Cardiac muscle cell (in vitro differentiated cells and primary cell): ENCODE results near the gene PDE6G. TPM values are rescaled to one million over a fixed set of nuclear protein-coding genes. Genes with fewer than 3 reads are reported as not detected.
A peak's percentile ranks its signal among the peaks of the same experiment; 100 is the strongest.

Experiments
- DNase-seq, 2 donors: peaks; one replicate each; pipeline versions ENCODE4 v3.0.0 to v3.0.0-alpha.2; 2010 to 2017; ENCODE audit warnings: low read depth in 1 of 2, low spot score in 1 of 2
- H3K27ac ChIP-seq: fragments of 200-600 bp; sonication (generic); 2 replicates; pipeline ENCODE4 v1.5.1; 2016
- H3K27me3 ChIP-seq: fragments of 200-600 bp; sonication (generic); 2 replicates; pipeline ENCODE4 v1.6.0; 2016; ENCODE audit warnings: control low read depth
- H3K36me3 ChIP-seq: fragments of 200-600 bp; sonication (generic); 2 replicates; pipeline ENCODE4 v1.5.1; 2016; ENCODE audit warnings: control low read depth
- H3K4me1 ChIP-seq: fragments of 200-600 bp; sonication (generic); 2 replicates; pipeline ENCODE4 v1.8.1; 2017; ENCODE audit warnings: low read depth, mild to moderate bottlenecking, mixed run types
- H3K4me3 ChIP-seq: fragments of 200-600 bp; sonication (generic); 2 replicates; pipeline ENCODE4 v1.5.1; 2016; ENCODE audit warnings: mild to moderate bottlenecking
- H3K9me3 ChIP-seq: fragments of 200-600 bp; sonication (generic); 2 replicates; pipeline ENCODE4 v1.5.1; 2017; ENCODE audit warnings: low read depth, mild to moderate bottlenecking, control low read depth
- polyA plus RNA-seq: library from polyadenylated mRNA; unstranded; fragments of >200 nt; fragmentation: Nextera tagmentation; extraction: Ambion mirVana; gene quantifications from 2 replicates; pipeline ENCODE4 v1.2.1, GENCODE V29; 2016
- total RNA-seq: library from RNA; depleted of rRNA; stranded (reverse); fragments of >200 nt; gene quantifications from 2 replicates; pipeline ENCODE4 v1.2.3, GENCODE V29; 2016
- TF ChIP-seq, protein P1 (sequence below): IDR thresholded peaks from 2 replicates; pipeline ENCODE4 v1.5.1; 2012; ENCODE audit warnings: low read depth, mild to moderate bottlenecking, low read length

The PDE6G gene
- total RNA-seq (0.32 and 1.8 TPM in 2 replicates), polyA plus RNA-seq (0.85 and 2.3 TPM in 2 replicates)

DNA sequence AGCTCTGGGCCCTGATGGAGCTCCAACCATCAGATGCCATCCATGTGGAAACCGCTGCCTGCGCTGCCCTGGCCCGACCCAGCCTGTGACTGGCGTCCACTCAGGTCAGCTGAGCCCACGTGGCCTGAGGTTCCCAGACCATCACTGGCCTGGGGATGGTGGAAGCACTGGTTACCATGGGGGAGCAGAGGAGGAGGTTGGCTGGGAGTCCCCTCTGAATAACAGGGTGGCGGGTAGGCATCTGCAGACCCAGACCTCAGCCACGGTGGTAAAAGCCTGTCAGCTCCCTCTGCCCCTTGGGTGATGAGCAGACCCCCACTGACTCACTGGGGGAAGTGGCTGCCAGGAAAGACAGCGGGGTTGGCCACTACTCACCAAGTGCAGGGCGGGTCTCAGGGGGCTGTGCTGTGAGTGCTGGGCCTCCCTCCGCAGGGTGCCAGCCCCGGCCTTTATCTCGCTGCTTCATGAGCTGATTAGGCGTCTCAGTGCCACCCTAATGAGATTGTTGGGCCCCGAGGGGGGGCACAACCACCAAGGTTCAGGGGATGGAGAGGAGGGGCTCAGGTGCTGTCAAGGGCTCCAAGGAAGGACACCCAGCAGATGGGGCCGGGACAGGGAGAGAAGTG, at the start of gene PDE6G:
Gene PDE6G (minus strand): TSS at position 425 of the 626 bp plus-strand sequence. CDS start 3,237 bp downstream, outside the sequence.
- no peak for DNase-seq
- TF ChIP-seq, protein P1, sequence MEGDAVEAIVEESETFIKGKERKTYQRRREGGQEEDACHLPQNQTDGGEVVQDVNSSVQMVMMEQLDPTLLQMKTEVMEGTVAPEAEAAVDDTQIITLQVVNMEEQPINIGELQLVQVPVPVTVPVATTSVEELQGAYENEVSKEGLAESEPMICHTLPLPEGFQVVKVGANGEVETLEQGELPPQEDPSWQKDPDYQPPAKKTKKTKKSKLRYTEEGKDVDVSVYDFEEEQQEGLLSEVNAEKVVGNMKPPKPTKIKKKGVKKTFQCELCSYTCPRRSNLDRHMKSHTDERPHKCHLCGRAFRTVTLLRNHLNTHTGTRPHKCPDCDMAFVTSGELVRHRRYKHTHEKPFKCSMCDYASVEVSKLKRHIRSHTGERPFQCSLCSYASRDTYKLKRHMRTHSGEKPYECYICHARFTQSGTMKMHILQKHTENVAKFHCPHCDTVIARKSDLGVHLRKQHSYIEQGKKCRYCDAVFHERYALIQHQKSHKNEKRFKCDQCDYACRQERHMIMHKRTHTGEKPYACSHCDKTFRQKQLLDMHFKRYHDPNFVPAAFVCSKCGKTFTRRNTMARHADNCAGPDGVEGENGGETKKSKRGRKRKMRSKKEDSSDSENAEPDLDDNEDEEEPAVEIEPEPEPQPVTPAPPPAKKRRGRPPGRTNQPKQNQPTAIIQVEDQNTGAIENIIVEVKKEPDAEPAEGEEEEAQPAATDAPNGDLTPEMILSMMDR, result no peak
- H3K4me3 ChIP-seq, result no peak within 1 kb of the TSS
- peaks cover 15% of the 10 kb centered on the region for H3K4me1 ChIP-seq
- no peaks in the 10 kb centered on the region for H3K36me3 ChIP-seq
- peak within 1 kb of the TSS; percentile 14 for H3K27ac ChIP-seq
- no peaks in the 10 kb centered on the region for H3K9me3 ChIP-seq
- H3K27me3 ChIP-seq, result no peaks in the 10 kb centered on the region

DNA sequence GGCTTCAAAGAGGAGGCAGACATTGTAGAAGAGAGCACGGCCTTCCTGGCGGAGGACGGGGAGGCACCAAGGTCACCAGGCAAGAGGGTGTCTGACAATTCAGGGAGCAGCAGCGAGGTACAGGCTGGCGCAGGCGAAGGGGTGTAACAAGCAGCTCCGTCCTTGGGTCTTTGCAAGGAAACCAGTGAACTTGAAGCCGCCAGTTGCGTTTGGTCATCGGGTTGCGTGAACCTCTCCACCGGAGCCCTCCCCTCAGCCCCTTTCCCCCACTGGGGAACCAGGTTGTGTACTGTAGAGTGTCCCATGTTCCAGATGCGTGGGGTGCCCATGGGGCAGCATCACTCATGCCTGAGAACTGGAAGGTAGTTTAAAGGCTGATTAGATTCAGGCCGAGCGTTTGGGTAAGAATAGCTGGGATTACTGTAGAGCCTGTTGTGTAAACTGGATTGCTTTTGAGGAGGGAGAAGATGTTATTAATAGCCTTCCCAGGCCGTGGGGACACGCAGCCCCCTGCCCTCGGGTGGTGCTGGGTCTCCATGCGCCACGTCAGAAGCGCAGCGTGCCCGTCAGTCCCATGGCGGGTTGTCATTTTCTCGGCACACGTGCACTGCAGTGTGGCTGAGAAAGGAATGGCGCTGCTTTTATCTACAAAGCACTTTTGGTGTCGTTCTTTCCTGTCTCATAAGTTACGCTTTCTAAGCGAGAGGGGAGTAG, 49.3 kb upstream of the PDE6G start:
- Histone ChIP-seq H3K9me3 (no peaks in the 10 kb centered on the region), H3K27me3 (no peaks in the 10 kb centered on the region), H3K27ac (no peak overlapping the region), H3K4me3 (no peak overlapping the region), H3K36me3 (peaks cover 37% of the 10 kb centered on the region), H3K4me1 (peaks cover 7% of the 10 kb centered on the region)
- TF ChIP-seq, protein P1, result no peak
- DNase-seq, result no peak

DNA sequence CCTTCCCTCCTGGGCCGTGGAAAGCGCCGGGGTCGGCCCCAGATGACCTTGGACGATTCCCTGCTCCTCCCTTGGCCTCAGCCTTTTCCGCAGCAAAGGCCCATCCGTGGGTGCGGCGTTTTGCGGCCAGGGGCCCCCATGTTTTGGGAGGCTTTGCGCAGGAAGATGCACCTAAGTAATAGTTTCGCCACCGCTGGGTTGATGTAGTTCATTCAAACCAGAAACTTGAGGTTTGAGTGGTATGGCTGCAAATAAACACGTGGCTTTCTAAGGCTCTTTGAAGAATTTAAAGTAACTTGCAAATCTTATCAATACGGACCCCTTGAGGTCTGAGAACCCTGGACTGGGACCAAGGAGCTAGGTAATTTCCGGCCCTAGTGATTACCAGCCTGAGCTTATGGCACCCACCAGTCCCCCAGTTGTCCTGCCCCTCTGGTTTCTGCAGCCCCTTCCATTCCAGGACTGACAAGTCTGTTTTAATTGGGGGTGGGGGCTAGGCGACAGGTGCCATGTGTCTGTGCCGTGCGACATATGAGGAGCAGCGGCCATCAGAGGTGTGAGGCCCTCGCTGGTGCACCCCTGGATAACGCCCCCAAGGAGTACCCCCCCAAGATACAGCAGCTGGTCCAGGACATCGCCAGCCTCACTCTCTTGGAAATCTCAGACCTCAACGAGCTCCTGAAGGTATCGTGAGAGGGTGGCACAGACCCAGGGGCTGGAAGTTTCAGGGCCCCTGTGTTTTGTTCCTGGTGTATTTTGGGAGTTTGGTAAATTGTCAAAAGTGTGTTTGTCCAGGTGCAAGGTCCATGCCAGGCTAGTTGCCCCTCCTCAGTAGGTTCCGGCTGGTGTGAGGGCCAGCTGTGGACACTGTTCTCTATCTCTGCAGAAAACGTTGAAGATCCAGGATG, 47.7 kb upstream of the PDE6G start:
- DNase-seq, result no peak
- no peaks in the 10 kb centered on the region for H3K27me3 ChIP-seq
- peaks cover 38% of the 10 kb centered on the region for H3K36me3 ChIP-seq
- peak overlapping the region; percentile 89 for H3K27ac ChIP-seq
- H3K9me3 ChIP-seq, result no peaks in the 10 kb centered on the region
- H3K4me3 ChIP-seq, result peak overlapping the region; percentile 54
- TF ChIP-seq, protein P1, result no peak
- peaks cover 7% of the 10 kb centered on the region for H3K4me1 ChIP-seq

DNA sequence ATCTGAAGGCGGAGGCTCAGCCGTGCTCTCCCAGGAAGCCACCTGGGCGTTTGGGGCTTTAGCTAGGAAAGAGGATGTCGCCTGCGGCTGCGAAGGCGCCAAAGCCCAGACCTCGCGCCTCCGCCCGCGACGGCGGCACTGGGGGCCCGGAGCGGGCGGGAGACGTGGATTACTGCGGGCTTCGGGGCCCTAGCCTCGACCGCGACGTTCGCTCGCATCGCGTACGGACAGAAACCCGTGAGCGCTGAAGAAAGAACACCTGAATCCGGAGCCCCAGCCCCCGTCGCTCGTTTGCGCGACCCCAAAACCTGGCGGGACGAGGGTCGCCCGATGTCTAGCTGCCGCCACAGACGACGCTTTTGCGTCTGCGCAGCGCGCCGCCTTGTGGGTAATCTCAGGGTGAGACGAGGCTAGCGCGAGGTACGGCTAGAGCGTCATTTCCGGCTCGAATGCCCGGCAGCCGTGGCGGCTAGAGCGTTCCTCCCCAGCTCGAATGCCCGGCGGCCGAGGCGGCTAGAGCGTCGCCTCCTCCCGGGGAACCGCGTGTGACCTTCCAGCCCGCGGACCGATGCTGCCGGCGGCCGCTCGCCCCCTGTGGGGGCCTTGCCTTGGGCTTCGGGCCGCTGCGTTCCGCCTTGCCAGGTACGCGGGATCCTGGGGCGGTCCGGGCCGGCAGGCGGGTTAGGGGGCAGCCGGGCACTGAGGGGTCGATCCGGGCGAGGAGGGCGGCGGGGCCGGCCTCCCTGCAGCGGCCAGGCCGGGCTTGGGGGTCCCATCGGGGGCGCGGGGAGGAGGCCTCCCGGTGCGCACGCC, 46.8 kb upstream of the PDE6G start, which contains the start of gene MRPL12:
Gene MRPL12 (plus strand): TSS at position 434 of the 813 bp plus-strand sequence. CDS start 135 bp downstream, at position 569.
- Histone ChIP-seq H3K27me3 (no peaks in the 10 kb centered on the region), H3K9me3 (no peaks in the 10 kb centered on the region), H3K36me3 (peaks cover 38% of the 10 kb centered on the region), H3K27ac (peak within 1 kb of the TSS; percentile 89), H3K4me3 (peak within 1 kb of the TSS; percentile 54), H3K4me1 (peaks cover 7% of the 10 kb centered on the region)
- TF ChIP-seq, protein P1, result peak; percentile 6
- DNase-seq, result peak; percentile 94 to 98
